ENCODE data around the gene SHB.

Gene SHB

DNA sequence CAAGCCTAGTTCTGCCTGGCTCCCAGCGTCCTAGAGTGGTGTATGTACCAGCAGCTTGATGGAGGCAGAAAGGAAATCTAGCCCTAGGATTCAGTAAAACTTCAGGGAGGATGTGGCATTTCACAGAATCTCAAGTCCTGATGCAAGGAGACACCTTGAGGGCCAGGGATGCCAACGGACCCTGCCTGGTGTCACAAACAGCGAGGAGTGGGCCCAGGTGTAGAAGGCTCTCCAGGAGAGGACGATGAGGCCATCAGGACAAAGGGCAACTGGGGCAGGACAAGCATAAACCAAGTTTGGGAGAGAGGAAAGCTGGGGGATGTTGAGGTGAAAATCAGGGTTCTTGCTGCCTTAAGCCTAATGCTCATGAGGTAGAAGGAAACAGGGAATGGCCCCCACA lies 83.0 kb downstream of the SHB start:
- DNase-seq, result no peak

GRCh38 chr9:37984672-37985611 lies 84.1 kb downstream of the SHB start:
- DNase-seq, result peak; percentile 44

GRCh38 chr9:37984278-37984671 lies 84.8 kb downstream of the SHB start:
- no peak for DNase-seq

DNA sequence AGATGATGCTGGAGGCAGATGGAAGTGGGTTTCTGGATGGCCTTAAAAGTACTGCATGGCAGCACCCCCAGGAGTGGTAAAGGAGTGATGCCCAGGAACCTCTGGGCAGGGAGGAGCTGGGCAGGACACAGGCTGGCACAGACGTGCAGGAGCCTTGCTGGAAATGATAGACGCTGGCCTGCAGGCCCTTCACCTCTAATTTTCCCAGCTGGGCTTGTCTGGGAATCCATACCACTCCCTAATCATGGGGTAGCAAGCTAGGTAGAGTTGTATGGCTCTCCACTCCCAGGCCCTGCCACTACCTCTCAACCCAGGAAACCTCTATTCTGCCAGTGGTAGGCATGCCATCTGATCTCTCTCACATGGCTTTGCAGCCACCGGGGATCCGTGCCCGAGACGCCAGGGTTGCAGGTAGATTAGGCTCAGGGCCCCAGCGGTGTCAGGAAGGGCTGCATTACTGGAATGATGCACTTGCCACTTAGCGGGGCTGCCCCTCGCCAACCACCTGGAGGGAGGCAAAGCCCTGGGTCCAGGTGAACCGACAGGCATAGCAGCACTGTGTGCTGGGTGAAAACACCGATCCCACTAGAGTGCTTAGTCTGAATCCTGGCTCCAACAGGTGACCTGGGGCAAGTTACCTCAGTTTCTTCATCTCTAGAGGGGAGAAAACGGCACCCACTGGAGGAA lies 85.5 kb downstream of the SHB start:
- DNase-seq, result no peak

DNA sequence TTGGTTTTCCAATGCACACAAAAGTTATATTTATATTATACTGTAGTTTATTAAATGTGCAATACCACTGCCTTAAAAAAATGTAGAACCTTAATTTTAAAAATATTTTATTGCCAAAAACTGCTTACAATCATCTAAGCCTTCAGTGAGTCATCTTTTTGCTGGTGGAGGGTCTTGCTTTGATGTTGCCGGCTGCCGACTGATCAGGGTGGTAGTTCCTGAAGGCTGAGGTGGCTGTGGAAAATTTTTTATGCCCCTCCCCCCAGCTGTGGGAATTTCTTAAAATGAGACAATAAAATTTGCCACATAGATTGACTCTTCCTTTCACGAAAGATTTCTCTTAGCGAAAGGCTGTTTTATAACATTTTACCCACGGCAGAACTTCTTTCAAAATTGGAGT lies 89.2 kb downstream of the SHB start:
- DNase-seq, result no peak

DNA sequence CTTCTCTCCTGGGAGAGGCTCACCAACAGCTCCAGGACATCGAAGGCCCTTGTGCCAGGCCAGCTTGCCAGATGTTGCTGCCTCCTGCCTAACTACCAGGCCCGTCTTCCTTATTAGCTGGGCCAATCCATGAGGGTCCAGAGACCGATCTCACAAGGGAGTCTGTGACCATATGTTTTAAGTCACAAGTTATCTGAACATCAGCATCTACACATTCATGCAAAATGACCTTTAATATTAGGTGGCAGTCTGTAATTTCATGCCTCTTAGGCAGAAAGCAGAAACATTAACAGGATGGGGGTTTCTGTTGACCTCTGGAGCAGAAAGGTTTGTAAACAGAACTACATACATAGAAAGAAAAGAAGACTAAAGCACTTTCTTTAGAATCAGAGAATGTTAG lies 90.0 kb downstream of the SHB start:
- DNase-seq, result no peak

- no peak for DNase-seq
These were observed 90.6 kb downstream of the SHB start for GRCh38 chr9:37978481-37978864.

DNA sequence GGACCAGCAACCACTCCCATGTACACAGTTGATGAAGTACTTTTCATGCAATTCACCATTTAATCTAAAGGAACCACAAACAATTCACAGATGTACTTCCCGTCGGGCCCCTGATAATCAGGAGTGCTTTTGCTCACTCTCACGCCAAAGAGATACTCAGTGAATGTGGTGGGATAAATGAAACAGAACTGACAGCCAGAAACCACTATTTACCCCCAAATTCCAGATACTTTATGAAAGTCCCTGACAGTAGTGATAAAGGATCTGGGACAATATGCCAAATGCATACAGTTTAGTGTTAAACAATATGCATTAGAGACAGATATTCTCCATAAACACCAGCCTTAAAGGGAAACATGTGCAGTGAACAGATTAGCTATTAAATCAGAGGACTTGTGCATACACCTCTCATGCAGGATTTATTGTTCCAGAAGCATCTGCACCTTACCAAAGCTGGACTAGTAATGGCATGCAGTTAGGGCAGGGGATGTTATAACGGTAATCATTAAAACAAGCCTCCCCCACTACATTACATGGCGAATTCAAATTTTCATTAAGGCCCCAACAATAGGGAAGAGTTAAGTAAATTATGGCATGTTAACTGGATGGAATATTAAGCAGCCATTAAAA lies 91.1 kb downstream of the SHB start:
- no peak for DNase-seq

DNA sequence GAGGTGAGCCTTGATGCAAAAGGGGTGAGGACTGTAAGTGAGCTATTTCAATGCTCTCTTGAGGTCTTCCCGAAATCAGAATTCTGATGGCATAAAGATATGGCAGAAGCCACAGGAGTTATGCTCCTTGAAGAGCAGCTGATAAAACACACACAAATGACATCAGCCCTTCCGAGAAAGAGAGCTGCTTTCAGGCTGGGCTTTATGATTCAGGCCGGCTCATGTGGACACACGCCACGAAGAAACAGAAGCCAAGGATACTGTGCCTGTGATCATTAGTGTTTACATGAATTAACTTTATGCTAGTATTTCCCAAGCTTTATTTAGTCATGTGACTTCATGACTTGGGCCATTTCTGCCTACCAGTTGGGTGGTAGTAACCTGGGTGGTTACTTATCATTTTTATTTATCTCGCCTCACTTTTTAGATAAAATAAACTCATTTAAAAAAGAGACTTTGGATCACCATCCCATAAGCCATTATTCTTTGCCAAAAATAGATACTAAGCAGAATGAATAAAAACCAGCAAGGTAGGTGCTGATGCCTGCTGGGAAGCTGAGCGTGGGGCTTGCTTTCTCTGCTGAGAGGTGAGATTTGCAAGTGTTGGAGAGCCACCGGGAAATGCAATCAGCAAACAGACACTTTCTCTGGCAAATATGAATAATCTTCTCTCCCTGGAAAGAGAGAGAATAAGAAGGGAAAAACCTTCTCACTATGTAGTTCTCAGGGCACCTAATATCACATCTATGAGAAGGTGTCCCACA lies 92.1 kb downstream of the SHB start:
- no peak for DNase-seq

GRCh38 chr9:37975639-37976038 lies 93.4 kb downstream of the SHB start:
- DNase-seq, result no peak

GRCh38 chr9:37974506-37975173 lies 94.4 kb downstream of the SHB start:
- no peak for DNase-seq

- DNase-seq, result no peak
These were observed 96.6 kb downstream of the SHB start for GRCh38 chr9:37972351-37972848.

DNA sequence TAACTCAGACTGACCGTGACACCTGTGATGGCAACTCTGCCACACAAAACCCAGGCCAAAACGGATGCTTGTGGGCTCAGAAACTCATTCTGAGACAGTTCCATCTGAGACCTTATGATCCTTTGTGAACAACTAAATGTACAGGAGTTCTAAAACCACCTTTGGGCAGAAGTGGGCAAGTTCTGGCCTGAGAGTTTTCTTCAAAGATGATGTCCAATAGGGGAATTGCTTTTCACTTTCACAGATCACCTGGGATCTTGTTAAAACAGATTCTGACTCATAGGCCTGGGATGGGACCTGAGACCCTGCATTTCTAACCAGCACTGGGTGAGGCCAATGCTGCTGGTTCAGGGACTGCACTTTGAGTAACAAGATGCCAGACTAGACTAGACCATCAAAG lies 97.3 kb downstream of the SHB start:
- no peak for DNase-seq

DNA sequence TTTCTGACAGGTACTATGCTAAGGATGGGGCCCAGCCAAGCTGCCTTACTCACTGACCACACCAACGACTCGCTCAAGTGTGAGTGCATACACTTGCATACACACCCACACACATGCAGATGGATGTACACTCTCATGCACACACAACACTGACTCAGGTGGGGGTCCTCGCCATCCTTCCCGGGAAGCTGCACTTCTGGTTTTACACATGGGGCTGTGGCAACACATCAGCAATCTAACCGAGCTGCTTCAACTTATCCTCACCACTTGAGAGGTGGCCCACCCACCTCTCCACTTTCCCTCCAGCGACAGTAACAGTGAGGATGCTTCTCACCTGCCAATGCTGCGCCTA lies 97.9 kb downstream of the SHB start:
- DNase-seq, result no peak

GRCh38 chr9:37970301-37971107 lies 98.5 kb downstream of the SHB start:
- no peak for DNase-seq

- DNase-seq, result no peak
These were observed 99.3 kb downstream of the SHB start for GRCh38 chr9:37969558-37970300.

DNA sequence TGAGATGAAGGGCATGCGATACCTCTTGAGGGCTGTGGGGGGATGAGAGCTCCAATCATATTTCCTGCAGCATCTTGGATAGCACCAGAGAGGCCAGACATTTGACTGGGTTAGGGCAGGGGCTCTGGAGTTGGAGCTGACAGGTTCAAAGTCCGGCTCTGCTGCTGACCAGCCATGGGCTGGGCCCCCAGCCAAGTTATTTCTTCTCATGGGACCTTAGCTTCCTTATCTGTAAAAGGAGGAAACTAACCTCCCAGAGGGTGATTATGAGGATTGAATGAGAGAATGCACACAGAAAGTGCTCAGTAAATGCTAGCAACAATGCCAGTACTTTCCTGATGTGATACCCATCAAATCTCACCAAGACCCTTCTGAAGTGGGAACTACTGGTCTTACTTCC lies 99.9 kb downstream of the SHB start:
- DNase-seq, result no peak

- no peak for DNase-seq
These were observed 100.8 kb downstream of the SHB start for GRCh38 chr9:37968228-37968701.

DNA sequence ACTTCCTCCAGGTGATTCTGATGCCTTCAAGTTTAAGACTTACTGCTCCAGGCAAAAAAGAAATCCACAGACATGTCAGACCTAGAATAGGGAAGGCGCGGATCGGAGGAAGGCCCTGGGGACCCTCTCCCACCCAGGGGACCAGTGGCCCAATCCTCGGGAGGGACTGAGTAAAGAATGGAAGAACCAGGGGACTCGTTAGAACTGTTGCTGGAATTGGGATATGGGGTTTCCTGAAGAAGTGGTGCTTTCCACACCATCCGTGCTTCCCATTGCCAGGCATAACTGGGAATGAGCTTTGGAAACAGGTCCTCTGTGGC lies 101.3 kb downstream of the SHB start:
- no peak for DNase-seq

GRCh38 chr9:37967014-37967760 lies 101.8 kb downstream of the SHB start:
- DNase-seq, result no peak
